Measurements from ENCODE around the gene KRT3. TPM values are rescaled to one million over a fixed set of nuclear protein-coding genes. Genes with fewer than 3 reads are reported as not detected.
A peak's percentile ranks its signal among the peaks of the same experiment; 100 is the strongest.
"Not testable (repeated sequence)": the region's sequence is repeated elsewhere in the genome, so short reads cannot be mapped to it uniquely, and the experiment has no call there.

The KRT3 gene
- total RNA-seq, 1 experiment from 2014 or later = 0.13 TPM

DNA sequence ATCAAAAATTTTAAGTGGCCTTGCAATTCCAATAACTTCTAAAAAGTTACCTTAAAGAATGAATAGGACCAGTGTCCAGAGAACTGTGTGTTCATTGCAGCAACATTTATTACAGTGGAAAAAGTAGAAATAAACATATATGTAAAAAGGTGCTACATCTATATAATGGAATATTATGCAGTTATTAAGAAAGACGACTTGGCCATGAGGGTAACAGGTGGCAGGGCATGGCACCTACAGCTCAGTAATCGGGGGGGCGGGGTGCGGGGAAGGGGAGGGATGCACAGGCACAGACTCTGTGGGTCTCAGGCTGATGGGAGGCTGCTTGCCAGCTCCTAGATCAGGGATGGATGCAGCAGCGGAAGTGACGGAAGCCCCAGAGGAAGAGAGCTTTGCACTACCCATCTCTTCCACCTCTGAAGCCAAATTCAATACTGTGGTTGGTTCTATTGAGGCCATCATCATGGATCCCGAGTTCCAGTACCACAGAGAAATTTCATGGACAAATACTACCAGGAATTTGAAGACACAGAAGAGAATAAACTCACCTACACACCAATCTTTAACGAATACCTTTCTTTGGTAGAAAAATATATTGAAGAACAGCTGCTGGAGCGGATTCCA, 32.8 kb downstream of the KRT3 start:
- no peak for DNase-seq (ENCODE audit: low read depth)

DNA sequence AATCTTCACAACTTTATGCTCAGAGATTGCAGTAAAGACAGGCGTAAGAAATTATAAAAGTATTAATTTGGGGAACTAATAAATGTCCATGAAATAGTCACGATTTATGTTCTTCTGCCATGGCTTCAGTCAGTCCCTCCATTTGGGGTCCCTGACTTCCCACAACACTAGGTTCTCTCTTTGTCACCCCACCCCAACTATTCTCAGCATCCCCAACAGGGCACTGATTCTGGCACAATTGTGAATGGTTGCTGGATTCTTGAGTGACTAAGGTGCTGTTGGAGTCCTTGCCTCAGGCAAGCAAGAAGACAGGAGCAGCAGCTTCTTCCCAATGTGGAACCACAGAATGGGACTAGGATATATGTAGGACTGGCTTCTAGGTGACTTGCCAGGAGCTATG, 34.1 kb downstream of the KRT3 start:
- no peak for DNase-seq (ENCODE audit: low read depth)

DNA sequence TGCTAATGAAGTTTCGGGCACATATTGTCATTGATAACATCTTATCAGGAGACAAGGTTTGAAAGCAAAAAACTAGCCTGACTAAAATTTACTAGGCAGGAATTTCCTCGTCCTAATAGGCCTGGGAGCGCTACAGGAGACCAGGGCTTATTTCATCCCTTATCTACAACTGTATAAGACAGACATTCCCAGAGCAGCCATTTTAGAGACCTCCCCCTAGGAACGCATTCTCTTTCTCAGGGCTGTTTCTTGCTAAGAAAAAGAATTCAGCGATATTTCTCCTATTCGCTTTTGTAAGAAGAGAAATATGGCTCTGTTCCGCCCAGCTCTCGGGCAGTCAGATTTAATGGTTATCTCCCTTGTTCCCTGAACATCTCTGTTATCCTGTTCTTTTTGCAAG, 34.7 kb downstream of the KRT3 start:
- DNase-seq (ENCODE audit: low read depth) = not testable (repeated sequence)

DNA sequence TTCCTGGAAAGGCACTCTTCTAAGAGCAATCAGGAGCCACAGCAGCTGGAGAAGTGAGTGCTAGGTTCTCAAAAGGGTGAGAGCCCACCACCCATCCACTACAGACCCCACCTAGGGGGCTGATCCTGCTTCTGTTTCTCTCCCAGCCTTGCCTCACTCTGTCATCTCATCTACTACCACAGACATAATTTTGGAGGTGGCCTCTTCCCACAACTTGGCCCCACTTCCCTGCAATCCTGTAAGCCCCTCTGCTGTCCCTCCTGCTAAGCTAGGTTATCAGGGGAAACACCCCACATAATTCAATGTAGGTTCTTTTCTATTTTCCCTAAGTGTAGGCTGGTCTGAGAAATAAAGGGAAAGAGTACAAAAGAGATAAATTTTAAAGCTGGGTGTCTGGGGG, 35.3 kb downstream of the KRT3 start:
- DNase-seq (ENCODE audit: low read depth) = no peak

DNA sequence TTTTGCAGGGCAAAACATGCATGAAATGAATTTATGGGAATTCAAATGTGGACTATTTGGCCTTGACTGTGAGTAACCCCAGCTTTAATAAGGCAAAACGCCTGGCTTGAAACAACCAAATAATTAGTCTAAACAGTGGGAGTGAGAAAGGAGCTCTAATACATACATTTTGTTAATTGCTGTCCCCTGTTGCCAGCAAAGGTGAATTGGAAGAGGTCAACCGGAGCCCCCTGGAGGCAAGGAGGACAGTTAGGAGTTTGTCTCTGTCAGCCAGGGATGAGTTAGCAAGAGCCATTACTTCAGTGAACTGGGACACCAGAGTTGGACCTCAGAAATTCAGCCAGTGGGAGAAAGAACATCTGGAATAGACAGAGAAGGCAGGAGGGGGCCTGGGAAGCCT, 36.2 kb downstream of the KRT3 start:
- no peak for DNase-seq (ENCODE audit: low read depth)

DNA sequence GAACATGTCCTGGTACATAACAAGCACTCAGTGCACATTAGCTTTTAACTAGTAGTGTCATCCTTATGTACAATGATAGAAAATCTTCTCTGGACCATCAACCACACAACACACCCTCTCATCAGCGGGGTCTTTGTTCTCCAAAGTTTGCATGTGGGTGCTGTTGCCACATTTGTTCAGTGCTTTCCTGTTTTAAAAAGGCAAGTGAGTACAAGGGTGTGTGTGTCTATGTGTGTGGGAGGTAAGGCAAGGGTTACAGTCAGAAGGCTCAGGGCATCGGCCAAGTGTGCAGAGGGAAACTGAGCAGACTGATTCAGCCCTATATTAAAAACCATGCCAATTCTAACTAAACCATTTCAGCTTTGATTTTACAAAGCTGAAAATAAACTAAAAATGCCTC, 36.7 kb downstream of the KRT3 start:
- no peak for DNase-seq (ENCODE audit: low read depth)

DNA sequence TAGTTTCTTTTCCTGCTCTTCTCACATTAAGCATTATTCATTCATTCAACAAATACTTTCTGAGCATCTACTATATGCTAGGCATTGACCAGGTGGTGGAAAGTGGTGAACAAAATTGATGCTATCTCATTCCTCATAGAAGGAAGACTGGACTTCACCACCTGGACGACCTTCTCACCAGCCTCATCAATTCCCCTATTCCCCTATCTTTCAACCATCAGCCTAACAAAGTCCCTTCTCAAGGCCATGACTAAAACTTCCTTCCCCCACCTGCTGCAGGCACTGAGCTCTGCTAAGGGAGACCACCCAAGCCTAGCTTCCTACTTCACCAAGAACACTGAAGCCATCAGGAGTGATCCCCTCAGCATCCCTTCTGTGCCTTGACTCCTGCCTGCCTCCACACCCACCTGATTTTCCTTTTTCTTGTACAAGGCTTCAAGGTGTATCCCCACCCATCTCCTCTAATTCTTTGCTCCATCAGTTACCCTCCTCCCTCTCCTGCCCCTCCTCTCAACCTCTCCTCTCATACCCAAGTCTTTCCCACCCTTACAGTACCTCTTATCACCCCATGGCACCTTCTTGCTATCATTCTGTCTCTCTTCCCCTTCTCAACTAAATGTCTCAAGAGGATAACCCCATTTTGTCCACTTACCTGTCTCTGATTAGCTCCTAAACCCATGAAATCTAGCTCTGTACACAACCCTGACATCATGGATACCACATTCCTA, 38.3 kb downstream of the KRT3 start:
- DNase-seq (ENCODE audit: low read depth) = no peak

DNA sequence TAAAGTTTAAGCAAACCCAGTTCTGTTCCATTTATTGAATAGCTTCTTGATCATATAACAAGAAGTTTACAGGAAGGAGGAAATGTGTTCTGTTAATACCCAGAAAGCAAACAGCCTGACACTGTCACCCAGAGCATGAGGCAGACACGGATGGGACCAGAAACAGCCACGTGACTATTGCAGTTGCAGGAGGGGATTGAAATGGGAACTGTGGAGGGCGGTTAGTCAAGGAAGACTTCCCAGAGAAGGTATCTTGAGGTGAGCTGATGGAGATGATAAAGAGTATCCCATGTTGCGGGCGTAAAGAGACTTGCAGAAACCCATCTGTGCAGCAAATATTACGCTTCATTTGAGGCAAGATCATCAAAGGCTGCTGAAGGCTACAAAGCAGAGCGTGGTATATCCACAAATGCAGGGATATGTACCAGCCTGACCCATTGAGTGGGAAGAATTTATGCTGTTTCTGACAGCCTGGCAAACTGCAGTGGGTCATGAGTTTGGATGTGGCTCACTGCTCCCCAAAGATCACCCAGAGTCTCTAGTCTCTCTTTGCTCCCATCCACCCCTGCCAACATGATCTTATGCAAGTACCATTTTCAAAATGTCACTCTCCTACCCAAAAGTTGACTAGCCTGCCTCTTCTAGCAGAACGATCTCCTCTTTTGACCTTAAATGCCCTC, 39.5 kb downstream of the KRT3 start:
- no peak for DNase-seq (ENCODE audit: low read depth)

DNA sequence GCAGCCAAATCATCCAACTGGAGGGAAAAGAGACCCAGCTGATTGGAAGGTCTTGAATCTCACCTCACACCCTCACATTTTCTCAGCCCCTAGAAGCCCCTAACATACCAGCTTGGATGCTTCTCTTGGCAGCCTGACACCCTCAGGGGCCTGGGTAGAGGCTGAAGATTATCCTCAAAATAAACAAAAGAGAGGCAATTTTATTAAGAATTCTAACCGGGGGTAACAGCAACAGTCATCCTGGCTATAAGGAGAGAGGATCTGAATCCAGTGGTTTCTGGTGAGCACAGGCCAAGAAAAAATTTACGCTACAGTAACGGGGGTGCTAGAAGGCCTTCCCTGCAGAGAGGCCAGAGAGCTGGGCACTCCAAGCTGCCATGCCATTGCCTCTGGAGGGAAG, 40.4 kb downstream of the KRT3 start:
- no peak for DNase-seq (ENCODE audit: low read depth)

DNA sequence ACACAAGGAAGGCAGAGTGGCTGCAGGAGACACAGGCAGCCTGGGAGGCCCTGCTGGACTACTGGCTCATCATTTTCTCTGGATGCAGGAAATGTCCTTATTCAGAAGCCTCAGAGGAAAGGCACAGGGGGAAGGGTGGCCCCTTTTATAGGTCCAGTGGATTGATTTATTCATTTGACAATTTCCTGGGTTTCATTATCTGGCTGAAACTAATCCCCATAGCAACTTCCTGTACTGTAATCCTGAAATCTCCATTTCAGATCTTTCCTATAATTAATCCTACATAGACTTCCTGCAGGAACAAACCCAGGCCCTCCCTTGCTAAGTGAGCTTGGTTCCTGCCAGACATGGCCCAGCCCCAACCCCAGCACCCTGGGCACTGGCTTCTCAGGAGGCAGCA, 41.8 kb downstream of the KRT3 start:
- no peak for DNase-seq (ENCODE audit: low read depth)

DNA sequence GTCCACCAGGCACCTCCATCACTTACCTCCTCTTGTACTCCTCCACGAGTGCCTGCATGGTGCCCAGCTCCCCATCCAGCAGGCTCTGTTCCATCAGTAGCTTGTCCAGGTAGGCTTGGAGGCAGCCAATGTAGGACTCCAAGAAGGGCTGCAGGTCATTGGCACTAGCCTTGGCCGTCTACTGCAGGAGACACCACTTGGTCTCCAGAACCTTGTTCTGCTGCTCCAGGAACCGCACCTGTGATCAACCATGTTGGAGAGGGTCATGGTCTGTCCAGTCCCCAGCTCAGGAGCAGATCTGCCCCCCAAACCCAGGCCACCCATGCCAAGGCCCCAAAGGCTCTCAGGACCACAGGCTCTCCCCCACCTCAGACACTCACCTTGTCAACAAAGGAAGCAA, 42.6 kb downstream of the KRT3 start:
- DNase-seq (ENCODE audit: low read depth) = no peak

DNA sequence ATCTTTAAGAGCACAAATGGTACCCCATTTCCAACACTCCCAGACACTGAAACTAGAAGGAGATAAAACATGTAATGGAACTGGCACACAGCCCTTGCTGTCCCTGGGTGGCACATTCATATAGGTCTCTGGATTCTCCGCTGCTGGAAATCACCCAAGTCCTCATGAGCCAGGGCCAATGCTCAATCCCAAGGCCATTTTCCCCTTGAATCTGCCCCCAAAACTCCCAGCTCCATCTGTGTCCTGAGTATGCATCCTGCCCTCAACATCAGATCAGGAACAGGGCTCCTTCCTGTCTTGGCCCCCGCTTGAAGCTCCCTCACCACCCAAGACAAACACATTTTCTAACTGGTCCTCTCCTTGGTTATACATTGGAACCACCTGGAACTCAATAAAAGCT, 43.4 kb downstream of the KRT3 start:
- no peak for DNase-seq (ENCODE audit: low read depth)

DNA sequence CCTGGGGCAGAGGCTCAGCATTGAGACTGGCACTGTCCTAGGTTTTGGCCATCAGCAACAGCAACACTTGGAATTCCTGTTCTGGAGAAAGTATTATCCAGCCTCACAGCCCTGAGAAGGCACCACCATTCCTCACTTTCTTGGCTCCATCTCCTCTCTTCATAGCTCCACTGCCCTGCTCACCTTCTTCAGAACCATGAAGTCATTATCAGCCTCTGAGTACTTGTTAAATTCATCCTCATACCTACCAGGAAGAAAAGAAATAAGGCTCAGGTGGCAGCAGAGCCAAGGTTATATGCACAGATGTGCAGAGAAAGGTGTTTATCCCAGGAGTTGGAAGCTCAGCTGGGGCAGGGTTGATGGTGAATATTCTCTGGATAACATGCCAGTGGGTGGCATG, 44.1 kb downstream of the KRT3 start:
- DNase-seq (ENCODE audit: low read depth) = no peak

DNA sequence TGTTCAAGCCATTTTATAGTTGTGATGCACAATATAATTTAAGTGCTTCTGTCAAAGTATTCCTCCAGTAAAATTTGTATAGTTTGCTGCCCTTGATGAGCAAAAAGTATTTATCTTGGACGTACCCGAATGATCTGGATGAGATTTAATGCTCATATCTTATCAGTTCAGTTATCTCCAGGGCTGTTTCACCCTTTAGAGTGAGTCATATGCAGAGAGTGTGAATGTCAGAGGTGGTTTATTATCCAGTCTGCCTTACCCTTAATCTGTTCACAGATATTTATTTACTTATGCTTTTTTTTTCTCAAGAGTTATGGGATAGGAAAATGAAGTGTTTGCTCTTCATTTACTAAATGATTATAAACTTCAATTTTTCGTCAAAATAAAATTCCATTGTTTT, 45.4 kb downstream of the KRT3 start:
- not testable (repeated sequence) for DNase-seq (ENCODE audit: low read depth)

DNA sequence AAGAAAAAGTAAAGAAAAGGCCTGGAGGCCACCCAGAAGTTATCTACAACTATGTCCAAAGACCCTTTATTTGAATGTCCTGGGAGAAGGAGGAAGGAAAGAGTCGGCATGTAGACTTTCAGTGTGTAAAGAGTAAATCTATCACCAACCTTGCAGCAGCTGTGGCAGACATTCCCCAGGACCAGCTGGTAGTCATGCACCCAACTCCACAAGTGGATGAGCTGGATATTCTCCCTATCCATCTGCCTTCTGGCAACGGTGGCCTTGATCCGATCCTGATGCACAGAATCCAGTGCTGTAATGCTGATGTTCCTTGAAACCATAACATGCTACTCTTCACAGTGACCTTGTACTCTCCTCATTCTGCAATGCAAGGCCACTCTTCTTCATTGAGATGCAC, 46.1 kb downstream of the KRT3 start:
- DNase-seq (ENCODE audit: low read depth) = no peak

DNA sequence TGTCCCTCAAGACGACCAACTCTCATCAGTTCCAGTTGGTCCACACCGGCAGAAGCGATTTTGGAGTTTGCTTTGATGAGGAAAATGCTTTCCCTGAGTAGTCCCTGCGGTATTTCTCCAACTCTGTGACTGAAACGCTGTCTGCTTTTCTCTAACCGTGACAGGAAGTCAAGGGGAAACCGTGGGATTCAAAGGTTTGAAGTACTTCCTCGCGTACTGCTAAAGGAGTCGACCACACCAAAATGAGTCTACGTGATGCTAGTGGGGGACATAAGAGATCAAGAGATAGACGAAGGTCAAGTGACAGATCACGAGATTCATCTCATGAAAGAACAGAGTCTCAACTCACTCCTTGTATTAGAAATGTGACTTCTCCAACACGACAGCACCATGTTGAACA, 47.3 kb downstream of the KRT3 start:
- no peak for DNase-seq (ENCODE audit: low read depth)

DNA sequence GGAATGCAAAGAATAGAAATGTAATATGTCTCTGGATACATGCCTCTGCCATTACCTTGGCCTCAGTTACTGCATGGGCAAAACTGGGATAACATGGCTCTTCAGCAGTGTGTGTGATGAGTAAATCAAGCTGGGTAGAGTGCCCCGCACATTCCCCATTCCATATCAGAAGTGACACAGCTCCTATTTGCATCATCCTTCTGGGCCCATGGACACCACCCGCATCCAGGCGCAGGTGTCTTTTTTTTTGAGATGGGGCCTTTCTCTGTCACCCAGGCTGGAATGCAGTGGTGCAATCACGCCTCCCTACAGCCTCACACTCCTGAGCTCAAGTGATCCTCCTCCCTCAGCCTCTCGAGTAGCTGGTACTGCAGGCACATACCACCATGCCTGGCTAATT, 50.4 kb downstream of the KRT3 start:
- no peak for DNase-seq (ENCODE audit: low read depth)

DNA sequence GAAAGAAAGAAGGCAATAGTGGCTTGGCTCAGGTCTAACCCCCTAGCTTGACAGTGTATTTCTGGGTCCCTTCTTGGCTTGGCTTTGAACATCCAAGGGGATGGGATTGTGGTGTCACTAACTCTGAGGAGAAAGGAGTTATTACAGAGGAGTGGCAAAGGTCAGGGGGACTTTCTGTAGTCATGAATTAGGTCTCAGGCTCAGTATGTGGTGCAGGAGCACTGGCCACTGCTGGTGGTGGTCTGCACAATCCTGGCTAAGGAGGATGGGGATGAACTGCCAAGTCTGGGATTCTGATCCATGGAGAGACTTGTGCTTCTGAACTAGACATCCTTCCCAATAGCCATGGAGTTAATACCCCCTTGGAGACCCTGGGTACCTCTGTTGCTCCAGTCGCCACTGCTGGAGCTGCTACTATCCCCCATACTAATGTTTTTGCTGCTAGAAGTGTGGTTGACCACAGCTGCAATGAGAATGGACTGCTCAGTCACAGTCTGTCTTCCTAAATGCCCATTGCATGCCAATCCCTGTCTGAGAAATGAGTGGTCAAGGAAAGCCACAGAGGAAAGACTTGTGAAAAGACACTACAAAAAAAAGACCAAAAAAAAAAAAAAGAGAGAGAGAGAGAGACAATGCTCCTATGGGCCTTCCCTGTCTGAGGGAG, 51.3 kb downstream of the KRT3 start:
- no peak for DNase-seq (ENCODE audit: low read depth)

DNA sequence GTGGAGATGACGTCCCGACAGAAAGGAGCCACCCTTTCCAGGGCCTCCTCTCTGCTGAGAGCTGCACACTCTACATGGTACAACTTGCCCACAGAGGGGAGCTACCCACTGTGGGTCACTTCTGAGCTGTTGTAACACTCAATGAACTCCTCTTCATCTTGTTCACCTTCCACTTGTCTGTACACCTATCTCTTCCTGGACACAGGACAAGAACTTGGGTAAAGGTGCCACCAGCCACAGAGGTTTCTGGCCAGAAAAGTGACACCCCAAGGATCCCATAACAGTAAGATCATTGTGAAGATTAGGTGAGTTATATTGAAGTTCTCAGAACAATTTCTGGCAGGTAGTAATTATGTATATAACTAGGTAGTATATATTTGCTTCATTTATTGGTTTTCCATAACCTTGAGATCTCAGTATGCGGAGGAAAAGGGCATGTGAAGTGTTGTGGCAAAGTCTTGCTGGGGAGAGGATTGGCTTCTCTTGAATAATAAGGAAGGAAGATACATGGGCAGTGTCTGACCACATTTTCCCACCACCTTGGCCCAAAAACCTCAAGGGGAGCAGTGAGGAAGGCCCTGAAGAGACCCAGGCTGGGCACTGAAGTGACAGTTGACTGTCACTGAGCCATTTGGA, 53.0 kb downstream of the KRT3 start:
- no peak for DNase-seq (ENCODE audit: low read depth)

DNA sequence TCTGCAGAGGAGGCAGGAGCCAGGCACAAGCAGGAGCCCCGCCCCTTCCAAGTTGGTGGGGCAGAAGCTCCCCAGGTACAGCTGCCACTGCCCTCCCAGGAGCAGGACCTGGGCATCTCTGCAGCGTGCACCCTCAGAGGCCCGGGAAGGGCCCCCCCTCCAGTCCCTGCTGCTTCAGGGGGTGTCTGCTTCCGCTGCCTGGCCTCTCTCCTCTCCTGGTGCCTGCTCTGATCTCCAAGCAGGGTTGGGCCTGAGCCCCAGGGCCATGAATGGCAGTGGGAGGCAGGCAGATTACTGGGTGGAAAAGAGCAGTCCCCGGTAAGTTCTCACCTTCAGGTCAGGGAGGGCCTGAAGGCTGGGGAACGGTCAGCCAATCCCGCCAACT, 53.7 kb downstream of the KRT3 start:
- DNase-seq (ENCODE audit: low read depth) = no peak

DNA sequence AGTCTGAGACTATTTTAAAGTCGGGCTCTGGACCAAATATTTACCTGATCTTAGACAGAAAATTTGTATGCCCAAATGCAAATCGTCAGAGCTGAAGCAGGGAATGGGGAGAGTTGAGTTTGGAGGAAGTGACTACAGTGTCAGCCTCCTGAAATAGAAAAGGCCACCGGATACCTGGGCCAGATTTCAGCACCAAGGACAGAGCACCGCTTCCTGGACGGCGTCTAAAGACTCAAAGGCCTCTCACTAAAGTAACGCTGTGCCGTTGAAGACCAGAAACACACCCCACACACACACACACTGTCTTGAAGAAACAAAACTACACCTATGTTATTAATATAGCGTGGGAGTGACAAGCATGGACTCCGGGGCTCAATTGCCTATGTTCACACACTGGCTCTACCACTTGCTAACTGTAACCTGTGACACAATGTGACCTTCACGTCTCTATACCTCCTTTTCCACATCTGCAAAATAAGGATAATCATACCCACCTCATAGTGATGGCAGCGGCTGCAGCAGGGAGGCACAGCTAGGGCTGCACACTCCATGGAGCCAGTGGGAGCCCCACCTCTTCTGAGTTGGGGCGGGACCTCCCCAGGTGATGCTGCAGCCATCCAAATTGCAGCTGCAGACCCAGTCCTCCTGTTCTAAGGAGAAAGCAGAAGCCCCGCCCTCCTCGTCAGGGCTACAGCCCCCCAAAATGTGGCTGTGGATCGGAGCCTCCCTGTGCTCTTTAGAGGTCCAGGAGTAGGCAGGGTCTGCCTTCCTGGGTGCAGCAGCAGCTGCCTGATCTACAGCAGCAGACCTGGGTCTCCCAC, 54.3 kb downstream of the KRT3 start:
- peak; percentile 32 for DNase-seq (ENCODE audit: low read depth)
